Measurements from ENCODE around the gene NPC1.
A peak's percentile ranks its signal among the peaks of the same experiment; 100 is the strongest.
"Not testable (repeated sequence)": the region's sequence is repeated elsewhere in the genome, so short reads cannot be mapped to it uniquely, and the experiment has no call there.

The NPC1 gene

DNA sequence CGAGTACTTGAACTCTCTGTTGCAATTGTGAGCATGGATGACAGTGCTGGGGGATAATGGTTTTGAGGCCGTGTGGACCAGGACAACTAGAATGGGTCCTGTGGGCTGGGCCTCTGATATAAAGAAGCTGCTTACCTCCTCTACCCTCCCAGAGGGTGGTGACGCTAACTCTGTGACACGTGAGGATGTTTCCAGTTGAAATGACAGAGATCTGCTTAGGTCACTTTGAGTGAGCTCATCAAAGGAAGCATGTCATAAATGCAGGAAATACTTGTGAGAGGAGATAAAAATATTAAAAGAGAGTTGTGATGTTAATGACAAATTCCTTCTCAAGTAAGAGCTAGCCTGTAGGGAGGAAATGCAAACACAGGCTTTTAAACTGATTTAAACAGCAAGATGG lies 66.6 kb downstream of the NPC1 start:
- no peak overlapping the region for H4K8ac ChIP-seq (ENCODE audit: low read depth, low read length)
- DNase-seq, result peak; percentile 28
- no peak overlapping the region for H2BK120ac ChIP-seq (ENCODE audit: low read depth, low read length)
- H3K27ac ChIP-seq (ENCODE audit: low read depth, low read length), result no peak overlapping the region
- H3K79me1 ChIP-seq (ENCODE audit: low read length), result no peaks in the 10 kb centered on the region
- H3K36me3 ChIP-seq (ENCODE audit: control insufficient read depth, insufficient read depth, low read length), result peaks cover 8% of the 10 kb centered on the region
- no peaks in the 10 kb centered on the region for H3K27me3 ChIP-seq (ENCODE audit: insufficient read depth, low read length, poor library complexity)
- H3K4me2 ChIP-seq (ENCODE audit: low read length), result no peak overlapping the region
- no peak overlapping the region for H3K9ac ChIP-seq (ENCODE audit: low read length)
- H4K5ac ChIP-seq (ENCODE audit: low read length), result no peak overlapping the region
- H2BK15ac ChIP-seq (replicated peaks; ENCODE audit: low read depth), result no peak overlapping the region
- no peak overlapping the region for H2BK5ac ChIP-seq (ENCODE audit: low read length)
- no peak overlapping the region for H3K23ac ChIP-seq (ENCODE audit: low read length)
- H3K4me3 ChIP-seq (ENCODE audit: low read length), result no peak overlapping the region
- H3K4ac ChIP-seq (ENCODE audit: low read depth, low read length), result no peak overlapping the region
- H3K56ac ChIP-seq (ENCODE audit: low read length), result no peak overlapping the region
- no peak overlapping the region for H2AK5ac ChIP-seq (ENCODE audit: low read length)
- no CpG with 5 or more reads among the region's 4 CpGs for WGBS (ENCODE audit: extremely low coverage, insufficient coverage, low lambda C conversion rate)
- H3K18ac ChIP-seq (ENCODE audit: low read length), result no peak overlapping the region
- no peaks in the 10 kb centered on the region for H3K4me1 ChIP-seq (ENCODE audit: control insufficient read depth, low read depth, low read length)
- no peaks in the 10 kb centered on the region for H3K79me2 ChIP-seq (ENCODE audit: control insufficient read depth, insufficient read depth, low read length)

GRCh38 chr18:23515911-23516546 lies 70.3 kb downstream of the NPC1 start:
- Histone ChIP-seq H3K4me2 (ENCODE audit: low read length) (no peak overlapping the region), H3K56ac (ENCODE audit: low read length) (no peak overlapping the region), H2BK15ac (replicated peaks; ENCODE audit: low read depth) (no peak overlapping the region), H3K9ac (ENCODE audit: low read length) (no peak overlapping the region), H3K27ac (ENCODE audit: low read depth, low read length) (no peak overlapping the region), H3K79me1 (ENCODE audit: low read length) (no peaks in the 10 kb centered on the region), H4K8ac (ENCODE audit: low read depth, low read length) (no peak overlapping the region), H2BK120ac (ENCODE audit: low read depth, low read length) (no peak overlapping the region), H3K4me3 (ENCODE audit: low read length) (no peak overlapping the region), H3K79me2 (ENCODE audit: control insufficient read depth, insufficient read depth, low read length) (no peaks in the 10 kb centered on the region), H3K4me1 (ENCODE audit: control insufficient read depth, low read depth, low read length) (no peaks in the 10 kb centered on the region), H4K5ac (ENCODE audit: low read length) (no peak overlapping the region), H2AK5ac (ENCODE audit: low read length) (no peak overlapping the region), H3K27me3 (ENCODE audit: insufficient read depth, low read length, poor library complexity) (no peaks in the 10 kb centered on the region), H3K18ac (ENCODE audit: low read length) (no peak overlapping the region), H2BK5ac (ENCODE audit: low read length) (no peak overlapping the region), H3K23ac (ENCODE audit: low read length) (no peak overlapping the region), H3K4ac (ENCODE audit: low read depth, low read length) (no peak overlapping the region), H3K36me3 (ENCODE audit: control insufficient read depth, insufficient read depth, low read length) (peaks cover 4% of the 10 kb centered on the region)
- no CpG with 5 or more reads among the region's 17 CpGs for WGBS (ENCODE audit: extremely low coverage, insufficient coverage, low lambda C conversion rate)
- peak; percentile 89 for DNase-seq

- DNase-seq, result no peak
- Histone ChIP-seq H3K36me3 (ENCODE audit: control insufficient read depth, insufficient read depth, low read length) (peaks cover 2% of the 10 kb centered on the region), H4K5ac (ENCODE audit: low read length) (no peak overlapping the region), H4K8ac (ENCODE audit: low read depth, low read length) (no peak overlapping the region), H3K4me3 (ENCODE audit: low read length) (no peak overlapping the region), H2BK5ac (ENCODE audit: low read length) (no peak overlapping the region), H3K18ac (ENCODE audit: low read length) (no peak overlapping the region), H2BK15ac (replicated peaks; ENCODE audit: low read depth) (no peak overlapping the region), H3K4me2 (ENCODE audit: low read length) (no peak overlapping the region), H3K27me3 (ENCODE audit: insufficient read depth, low read length, poor library complexity) (no peaks in the 10 kb centered on the region), H2BK120ac (ENCODE audit: low read depth, low read length) (no peak overlapping the region), H3K4me1 (ENCODE audit: control insufficient read depth, low read depth, low read length) (no peaks in the 10 kb centered on the region), H3K9ac (ENCODE audit: low read length) (no peak overlapping the region), H3K79me1 (ENCODE audit: low read length) (no peaks in the 10 kb centered on the region), H3K23ac (ENCODE audit: low read length) (no peak overlapping the region), H2AK5ac (ENCODE audit: low read length) (no peak overlapping the region), H3K4ac (ENCODE audit: low read depth, low read length) (no peak overlapping the region), H3K79me2 (ENCODE audit: control insufficient read depth, insufficient read depth, low read length) (no peaks in the 10 kb centered on the region), H3K56ac (ENCODE audit: low read length) (no peak overlapping the region), H3K27ac (ENCODE audit: low read depth, low read length) (no peak overlapping the region)
- no CpG with 5 or more reads among the region's 1 CpG for WGBS (ENCODE audit: extremely low coverage, insufficient coverage, low lambda C conversion rate)
Observed at GRCh38 chr18:23512641-23513040, 73.7 kb downstream of the NPC1 start.

- not testable (repeated sequence) for H3K56ac ChIP-seq (ENCODE audit: low read length); H4K5ac ChIP-seq (ENCODE audit: low read length); H3K27ac ChIP-seq (ENCODE audit: low read depth, low read length); H3K4ac ChIP-seq (ENCODE audit: low read depth, low read length); H2BK5ac ChIP-seq (ENCODE audit: low read length); H3K9ac ChIP-seq (ENCODE audit: low read length); H2BK120ac ChIP-seq (ENCODE audit: low read depth, low read length); H3K23ac ChIP-seq (ENCODE audit: low read length); DNase-seq; H3K36me3 ChIP-seq (ENCODE audit: control insufficient read depth, insufficient read depth, low read length); H3K79me2 ChIP-seq (ENCODE audit: control insufficient read depth, insufficient read depth, low read length); H2AK5ac ChIP-seq (ENCODE audit: low read length); H3K4me2 ChIP-seq (ENCODE audit: low read length); H3K18ac ChIP-seq (ENCODE audit: low read length); H3K4me3 ChIP-seq (ENCODE audit: low read length); H3K79me1 ChIP-seq (ENCODE audit: low read length); H4K8ac ChIP-seq (ENCODE audit: low read depth, low read length); H2BK15ac ChIP-seq (replicated peaks; ENCODE audit: low read depth); H3K4me1 ChIP-seq (ENCODE audit: control insufficient read depth, low read depth, low read length); H3K27me3 ChIP-seq (ENCODE audit: insufficient read depth, low read length, poor library complexity)
- WGBS (ENCODE audit: extremely low coverage, insufficient coverage, low lambda C conversion rate), result no CpG with 5 or more reads among the region's 7 CpGs
Observed at GRCh38 chr18:23512216-23512615, 74.1 kb downstream of the NPC1 start.

DNA sequence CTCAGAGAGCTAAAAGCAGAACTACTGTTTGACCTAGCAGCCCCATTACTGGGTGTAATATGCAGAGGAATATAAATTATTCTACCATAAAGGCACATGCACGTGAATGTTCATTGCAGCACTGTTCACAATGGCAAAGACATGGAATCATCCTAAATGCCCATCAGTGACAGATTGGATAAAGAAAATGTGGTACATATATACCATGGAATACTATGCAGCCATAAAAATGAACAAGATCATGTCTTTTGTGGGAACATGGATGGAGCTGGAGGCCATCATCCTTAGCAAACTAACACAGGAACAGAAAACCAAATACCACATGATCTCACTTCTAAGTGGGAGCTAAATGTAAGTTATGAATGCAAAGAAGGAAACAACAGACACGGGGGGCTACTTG lies 75.4 kb downstream of the NPC1 start:
- not testable (repeated sequence) for H3K23ac ChIP-seq (ENCODE audit: low read length); H3K56ac ChIP-seq (ENCODE audit: low read length); H2BK15ac ChIP-seq (replicated peaks; ENCODE audit: low read depth); DNase-seq; H3K79me2 ChIP-seq (ENCODE audit: control insufficient read depth, insufficient read depth, low read length); H3K79me1 ChIP-seq (ENCODE audit: low read length); H3K4me1 ChIP-seq (ENCODE audit: control insufficient read depth, low read depth, low read length); H3K27ac ChIP-seq (ENCODE audit: low read depth, low read length); H3K4me3 ChIP-seq (ENCODE audit: low read length); H3K27me3 ChIP-seq (ENCODE audit: insufficient read depth, low read length, poor library complexity); H4K5ac ChIP-seq (ENCODE audit: low read length); H2BK120ac ChIP-seq (ENCODE audit: low read depth, low read length); H3K36me3 ChIP-seq (ENCODE audit: control insufficient read depth, insufficient read depth, low read length); H3K9ac ChIP-seq (ENCODE audit: low read length); H2BK5ac ChIP-seq (ENCODE audit: low read length); H3K18ac ChIP-seq (ENCODE audit: low read length); H4K8ac ChIP-seq (ENCODE audit: low read depth, low read length); H2AK5ac ChIP-seq (ENCODE audit: low read length); H3K4me2 ChIP-seq (ENCODE audit: low read length); H3K4ac ChIP-seq (ENCODE audit: low read depth, low read length)
- WGBS (ENCODE audit: extremely low coverage, insufficient coverage, low lambda C conversion rate), result no CpG with 5 or more reads among the region's 2 CpGs

DNA sequence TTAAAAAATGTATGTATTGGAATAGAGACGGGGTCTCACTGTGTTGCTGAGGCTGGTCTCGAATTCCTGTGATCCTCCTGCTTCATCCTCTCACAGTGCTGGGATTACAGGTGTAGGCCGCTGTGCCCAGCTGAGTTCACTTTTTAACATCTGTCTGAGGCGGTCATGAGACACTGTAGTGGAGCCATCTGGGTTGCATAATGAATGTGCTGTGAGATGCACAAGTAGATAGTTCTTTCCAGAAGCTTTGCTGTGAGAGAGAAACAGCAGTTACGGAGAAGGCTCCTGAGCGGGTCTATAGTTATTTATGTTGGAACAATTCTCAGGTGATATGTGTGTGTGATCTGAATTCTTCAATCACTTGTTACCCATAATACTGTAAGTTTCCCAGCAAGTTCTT lies 79.9 kb downstream of the NPC1 start:
- Histone ChIP-seq H3K4me3 (ENCODE audit: low read length) (no peak overlapping the region), H3K27me3 (ENCODE audit: insufficient read depth, low read length, poor library complexity) (peaks cover 3% of the 10 kb centered on the region), H2BK5ac (ENCODE audit: low read length) (no peak overlapping the region), H3K18ac (ENCODE audit: low read length) (no peak overlapping the region), H2BK120ac (ENCODE audit: low read depth, low read length) (no peak overlapping the region), H3K27ac (ENCODE audit: low read depth, low read length) (no peak overlapping the region), H2BK15ac (replicated peaks; ENCODE audit: low read depth) (no peak overlapping the region), H4K5ac (ENCODE audit: low read length) (no peak overlapping the region), H3K4me1 (ENCODE audit: control insufficient read depth, low read depth, low read length) (no peaks in the 10 kb centered on the region), H4K8ac (ENCODE audit: low read depth, low read length) (no peak overlapping the region), H3K79me1 (ENCODE audit: low read length) (peaks cover 1% of the 10 kb centered on the region), H3K23ac (ENCODE audit: low read length) (no peak overlapping the region), H3K36me3 (ENCODE audit: control insufficient read depth, insufficient read depth, low read length) (no peaks in the 10 kb centered on the region), H3K4ac (ENCODE audit: low read depth, low read length) (no peak overlapping the region), H3K4me2 (ENCODE audit: low read length) (no peak overlapping the region), H3K56ac (ENCODE audit: low read length) (no peak overlapping the region), H3K9ac (ENCODE audit: low read length) (no peak overlapping the region), H2AK5ac (ENCODE audit: low read length) (no peak overlapping the region), H3K79me2 (ENCODE audit: control insufficient read depth, insufficient read depth, low read length) (no peaks in the 10 kb centered on the region)
- WGBS (ENCODE audit: extremely low coverage, insufficient coverage, low lambda C conversion rate), result no CpG with 5 or more reads among the region's 6 CpGs
- DNase-seq, result no peak

Data from mesendoderm (in vitro differentiated cells).